Right cardiac atrium (tissue), 5 donors: ENCODE measurements around the gene CRISPLD2. TPM values are rescaled to one million over a fixed set of nuclear protein-coding genes. Genes with fewer than 3 reads are reported as not detected.

Source experiments
- ATAC-seq, 2 donors: fragments of 200-7000 bp; cut with Tn5 transposase; one replicate each; pipeline versions ENCODE4 v1.8.0 to v1.9.1; 2020; ENCODE audit warnings: moderate library complexity in 2 of 2, mild to moderate bottlenecking in 1 of 2
- DNase-seq, 3 donors: peaks; one replicate each; pipeline ENCODE4 v3.0.0-alpha.2; 2020
- H3K27ac ChIP-seq: one replicate; pipeline ENCODE4 v1.5.1; 2013; ENCODE audit warnings: mild to moderate bottlenecking, low read length, control low read depth, moderate library complexity
- H3K27me3 ChIP-seq: one replicate; pipeline ENCODE4 v1.6.1; 2013; ENCODE audit not compliant: control insufficient read depth, insufficient read depth
- H3K4me1 ChIP-seq: one replicate; pipeline ENCODE4 v1.6.1; 2013; ENCODE audit warnings: low read length; ENCODE audit not compliant: control insufficient read depth, insufficient read depth
- H3K4me3 ChIP-seq: one replicate; pipeline ENCODE4 v1.5.1; 2013; ENCODE audit warnings: low read length, control low read depth
- H3K9me3 ChIP-seq: one replicate; pipeline ENCODE4 v1.6.1; 2013; ENCODE audit warnings: low read length; ENCODE audit not compliant: control insufficient read depth
- WGBS: extraction: QIAGEN DNeasy Blood & Tissue Kit; methylation state at CpG from one replicate; pipeline ENCODE4 v1.1.7; 2013; 5-methylcytosine and 5-hydroxymethylcytosine counted together
- intact Hi-C, 4 donors: fragments of 100-400 bp; cut with DNase I; formaldehyde crosslinking; loops; one replicate each; pipeline versions ENCODE4 v1.11.0 to v1.14.0; 2022 to 2023
- polyA plus RNA-seq: library from polyadenylated mRNA; stranded (reverse); fragments of 200-250 nt; gene quantifications from one replicate; pipeline ENCODE4 v1.2.3, GENCODE V29; 2013
- total RNA-seq, 4 donors: library from RNA; stranded (reverse); fragmentation: NEBNext Ultra II Directional; extraction: Animal tissue kit (Norgen Biotek cat#: 25700); gene quantifications; one replicate each; pipeline ENCODE4 v1.2.1, GENCODE V29; 2021
- donor health status: healthy with polysubstance abuse.
- donor health status: DM: no; HTN: yes; CAD: no.
- donor health status: DM: no; HTN: no; CAD: no.
- donor health status: DM: no; HTN: yes; CAD: no; lungs with severe emphysema.
- donor health status: DM: yes; HTN: yes; CAD: no.

CRISPLD2 gene
- total and polyA plus RNA-seq, 5 donors = 12.7 to 69.5 (median 26.3) TPM

DNA sequence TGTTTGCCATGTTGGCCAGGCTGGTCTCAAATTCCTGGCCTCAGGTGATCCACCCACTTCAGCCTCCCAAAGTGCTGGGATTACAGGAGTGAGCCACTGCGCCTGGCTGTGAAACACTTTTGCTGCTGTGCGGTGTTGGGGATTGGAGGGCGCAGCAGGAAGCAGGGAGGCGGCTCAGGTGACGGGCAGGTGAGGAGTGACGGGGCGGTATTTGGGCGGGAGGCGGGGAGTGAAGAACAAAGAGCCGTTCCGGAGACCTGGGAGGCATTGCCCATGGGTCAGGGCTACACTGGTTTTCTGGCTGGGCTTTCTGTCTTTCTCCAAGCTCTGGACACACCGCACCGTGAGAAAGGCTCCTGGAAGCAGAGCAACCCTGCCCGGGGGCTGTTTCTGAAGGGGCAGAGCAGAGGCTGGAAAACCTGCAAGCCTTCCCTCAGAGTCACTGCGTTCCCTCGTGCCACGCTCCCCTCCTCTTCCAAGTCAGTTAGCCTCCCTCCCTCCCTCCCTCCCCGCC lies 22.1 kb downstream of the CRISPLD2 start:
- ATAC-seq (no peak), DNase-seq (peak in 1 of 3 donors; percentile 28)
- Histone ChIP-seq H3K27me3 (no peaks in the 10 kb centered on the region), H3K27ac (no peak overlapping the region), H3K4me3 (no peak overlapping the region), H3K9me3 (no peaks in the 10 kb centered on the region), H3K4me1 (no peaks in the 10 kb centered on the region)
- WGBS = 43% methylated on average over 18 of the region's 18 CpGs
- intact Hi-C loops = no loop called here

DNA sequence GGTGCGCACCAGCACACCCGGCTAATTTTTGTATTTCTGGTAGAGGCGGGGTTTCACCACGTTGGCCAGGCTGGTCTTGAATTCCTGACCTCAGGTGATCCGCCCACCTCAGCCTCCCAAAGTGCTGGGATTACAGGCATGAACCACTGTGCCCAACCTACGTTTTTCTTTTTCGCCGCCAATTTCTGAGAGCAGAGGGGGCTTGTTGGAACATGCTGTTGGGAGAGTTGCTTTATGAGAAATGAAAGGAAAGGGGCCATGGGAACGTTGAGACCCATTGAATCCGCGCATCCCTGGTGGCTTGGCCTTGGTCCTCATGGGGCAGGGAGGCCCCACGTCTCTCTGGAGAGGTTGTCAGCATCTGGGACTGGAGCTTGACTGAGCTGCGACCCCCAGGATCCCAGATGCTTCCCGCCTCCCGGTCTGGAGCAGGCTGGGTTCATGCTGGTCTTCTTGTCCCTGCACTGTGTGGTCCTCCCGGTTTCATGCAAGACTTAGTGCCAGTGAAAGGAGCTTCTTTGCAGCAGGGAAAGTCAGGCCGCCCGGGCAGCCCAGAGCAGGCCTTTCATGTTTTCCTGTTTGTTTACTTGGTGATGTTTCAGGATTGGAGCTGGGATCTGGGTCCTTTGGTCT lies 22.8 kb downstream of the CRISPLD2 start:
- ATAC-seq (no peak), DNase-seq (peak in 1 of 3 donors; percentile 26)
- no peak overlapping the region for H3K27ac ChIP-seq
- WGBS = 72% methylated on average over 18 of the region's 18 CpGs
- no peaks in the 10 kb centered on the region for H3K9me3 ChIP-seq
- H3K27me3 ChIP-seq = no peaks in the 10 kb centered on the region
- H3K4me1 ChIP-seq = no peaks in the 10 kb centered on the region
- H3K4me3 ChIP-seq = no peak overlapping the region
- intact Hi-C loops = no loop called here

DNA sequence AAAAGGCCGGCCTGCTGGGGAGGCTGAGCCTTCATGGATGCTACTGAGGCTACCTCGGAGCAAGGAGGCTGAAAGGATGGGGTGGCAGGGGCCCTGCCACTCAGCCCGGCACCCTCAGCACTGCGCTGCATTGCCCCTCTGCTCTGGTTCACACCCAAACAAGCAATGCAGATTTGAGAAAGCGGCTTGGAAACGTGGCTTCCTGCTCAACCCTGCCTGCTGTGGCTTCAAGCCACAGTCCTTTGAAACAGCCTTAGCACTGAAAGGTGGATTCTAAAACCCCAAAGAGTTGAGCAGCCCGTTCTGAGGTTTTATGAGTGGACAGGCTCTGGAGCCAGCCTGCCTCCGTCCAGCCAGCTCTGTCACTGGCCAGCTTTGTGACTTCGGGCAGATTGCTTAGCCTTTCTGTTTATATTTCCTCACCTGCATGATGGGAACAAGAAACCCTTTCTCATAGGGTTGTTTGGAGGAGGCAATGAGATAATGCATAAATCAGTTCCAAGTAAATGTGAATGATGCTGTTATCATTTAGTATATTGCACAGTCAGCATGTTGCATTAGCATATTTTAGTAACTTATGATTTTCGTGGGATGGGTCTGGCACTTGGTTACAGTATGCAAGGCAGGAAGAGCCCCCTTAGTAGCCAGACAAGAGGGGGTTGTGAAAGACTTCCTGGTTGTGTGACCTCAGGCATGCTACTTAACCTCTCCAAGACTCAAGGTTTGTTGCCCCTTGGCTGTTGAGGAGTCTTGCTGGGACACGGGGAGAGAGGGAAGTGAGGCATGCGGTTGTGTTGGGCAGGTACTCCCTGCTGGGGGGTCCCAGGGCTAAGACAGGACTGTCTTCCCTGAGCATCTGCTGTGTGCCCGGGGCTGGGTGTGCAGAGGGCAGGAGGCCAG lies 23.6 kb downstream of the CRISPLD2 start:
- no peaks in the 10 kb centered on the region for H3K27me3 ChIP-seq
- no peaks in the 10 kb centered on the region for H3K9me3 ChIP-seq
- H3K4me1 ChIP-seq = no peaks in the 10 kb centered on the region
- DNase-seq (no peak), ATAC-seq (no peak)
- no peak overlapping the region for H3K27ac ChIP-seq
- no peak overlapping the region for H3K4me3 ChIP-seq
- intact Hi-C loops = no loop called here
- 67% methylated on average over 13 of the region's 13 CpGs for WGBS

DNA sequence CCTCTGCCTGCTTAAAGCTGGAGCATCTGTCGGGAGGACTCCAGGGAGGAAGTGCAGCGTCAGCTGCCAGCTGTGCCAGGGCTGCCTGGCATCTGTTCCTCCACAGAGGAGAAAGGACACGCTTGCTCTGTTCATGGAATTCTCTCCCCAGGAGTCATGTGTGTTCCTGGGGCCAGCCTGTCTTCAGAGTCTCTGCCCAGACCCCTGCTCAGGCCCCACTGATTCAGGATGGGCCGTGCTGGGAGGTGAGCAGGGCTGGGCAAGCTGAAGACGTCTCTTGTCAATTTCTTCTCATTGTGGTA lies 24.2 kb downstream of the CRISPLD2 start:
- DNase-seq (peak in 2 of 3 donors; percentile 48 to 70), ATAC-seq (peak; percentile 20 to 21)
- no peaks in the 10 kb centered on the region for H3K4me1 ChIP-seq
- intact Hi-C loops = no loop called here
- WGBS = 56% methylated on average over 5 of the region's 5 CpGs
- no peaks in the 10 kb centered on the region for H3K27me3 ChIP-seq
- no peaks in the 10 kb centered on the region for H3K9me3 ChIP-seq
- H3K27ac ChIP-seq = no peak overlapping the region
- no peak overlapping the region for H3K4me3 ChIP-seq

DNA sequence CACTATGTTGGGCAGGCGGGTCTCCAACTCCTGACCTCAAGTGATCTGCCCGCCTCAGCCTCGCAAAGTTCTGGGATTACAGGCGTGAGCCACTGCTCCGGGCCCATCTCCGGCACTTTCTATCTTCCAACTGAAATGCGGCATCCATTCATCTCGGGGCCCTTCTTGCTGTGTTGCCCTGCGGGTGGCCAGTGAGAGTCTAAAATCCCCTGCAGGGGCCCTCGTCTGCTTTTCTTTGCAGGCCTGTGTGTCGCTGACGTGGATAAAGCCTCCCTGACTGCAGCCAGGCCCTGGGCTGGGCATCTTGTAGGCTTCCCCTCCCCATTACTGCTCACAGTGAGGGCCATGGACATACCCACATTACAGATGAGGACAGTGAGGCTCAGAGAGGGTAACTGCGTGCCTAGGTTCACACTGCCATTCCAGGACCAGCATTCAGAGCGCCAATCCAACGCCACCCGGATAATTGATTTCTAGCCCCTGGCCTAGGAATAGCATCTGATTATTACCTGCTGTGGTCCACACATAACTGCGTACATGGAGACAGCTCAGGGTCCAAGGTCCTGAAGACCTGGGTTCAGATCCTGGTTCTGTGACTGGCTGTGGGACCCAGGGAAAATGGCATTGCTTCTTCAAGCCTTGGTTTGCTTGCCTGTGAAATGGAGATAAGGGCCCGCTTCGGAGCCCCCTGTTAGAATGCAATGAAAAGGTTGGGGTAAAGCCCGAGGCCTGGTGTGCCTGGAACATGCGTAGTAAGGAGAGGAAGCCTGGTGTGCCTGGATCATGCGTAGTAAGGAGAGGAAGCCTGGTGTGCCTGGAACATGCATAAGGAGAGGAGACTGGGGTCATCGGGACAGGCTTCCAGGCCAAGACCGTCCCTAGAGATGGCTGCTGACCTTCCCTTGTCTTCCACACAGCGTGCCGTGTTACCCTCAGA lies 25.0 kb downstream of the CRISPLD2 start:
- DNase-seq (peak in 1 of 3 donors; percentile 47), ATAC-seq (peak in 1 of 2 donors; percentile 4)
- Histone ChIP-seq H3K4me1 (no peaks in the 10 kb centered on the region), H3K27ac (no peak overlapping the region), H3K9me3 (no peaks in the 10 kb centered on the region), H3K27me3 (no peaks in the 10 kb centered on the region), H3K4me3 (no peak overlapping the region)
- intact Hi-C loops = no loop called here
- WGBS = 87% methylated on average over 26 of the region's 26 CpGs

DNA sequence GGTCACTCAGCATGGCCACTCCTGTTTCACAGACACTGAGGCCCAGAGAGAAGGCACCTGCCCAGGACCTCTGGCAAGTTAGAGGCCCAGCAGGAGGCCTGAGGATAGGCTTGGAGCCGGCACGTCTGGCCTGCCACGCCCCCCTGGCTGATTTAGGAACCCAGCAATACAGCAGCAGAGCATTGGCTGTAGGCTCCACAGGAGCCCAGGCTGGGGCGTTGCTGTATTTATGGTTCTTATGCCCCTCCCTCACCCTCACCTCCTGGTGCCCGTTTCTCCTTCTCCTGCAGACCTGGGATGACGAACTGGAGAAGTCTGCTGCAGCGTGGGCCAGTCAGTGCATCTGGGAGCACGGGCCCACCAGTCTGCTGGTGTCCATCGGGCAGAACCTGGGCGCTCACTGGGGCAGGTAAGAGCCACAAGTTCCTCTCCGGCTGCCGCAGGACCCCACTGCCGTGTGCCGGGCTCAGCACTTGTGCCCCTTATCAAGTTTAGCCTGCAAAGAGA lies 25.8 kb downstream of the CRISPLD2 start:
- Histone ChIP-seq H3K4me1 (no peaks in the 10 kb centered on the region), H3K27me3 (no peaks in the 10 kb centered on the region), H3K27ac (no peak overlapping the region), H3K4me3 (no peak overlapping the region), H3K9me3 (no peaks in the 10 kb centered on the region)
- intact Hi-C loops = no loop called here
- ATAC-seq = no peak
- 84% methylated on average over 14 of the region's 14 CpGs for WGBS
- peak in 1 of 3 donors; percentile 25 for DNase-seq

DNA sequence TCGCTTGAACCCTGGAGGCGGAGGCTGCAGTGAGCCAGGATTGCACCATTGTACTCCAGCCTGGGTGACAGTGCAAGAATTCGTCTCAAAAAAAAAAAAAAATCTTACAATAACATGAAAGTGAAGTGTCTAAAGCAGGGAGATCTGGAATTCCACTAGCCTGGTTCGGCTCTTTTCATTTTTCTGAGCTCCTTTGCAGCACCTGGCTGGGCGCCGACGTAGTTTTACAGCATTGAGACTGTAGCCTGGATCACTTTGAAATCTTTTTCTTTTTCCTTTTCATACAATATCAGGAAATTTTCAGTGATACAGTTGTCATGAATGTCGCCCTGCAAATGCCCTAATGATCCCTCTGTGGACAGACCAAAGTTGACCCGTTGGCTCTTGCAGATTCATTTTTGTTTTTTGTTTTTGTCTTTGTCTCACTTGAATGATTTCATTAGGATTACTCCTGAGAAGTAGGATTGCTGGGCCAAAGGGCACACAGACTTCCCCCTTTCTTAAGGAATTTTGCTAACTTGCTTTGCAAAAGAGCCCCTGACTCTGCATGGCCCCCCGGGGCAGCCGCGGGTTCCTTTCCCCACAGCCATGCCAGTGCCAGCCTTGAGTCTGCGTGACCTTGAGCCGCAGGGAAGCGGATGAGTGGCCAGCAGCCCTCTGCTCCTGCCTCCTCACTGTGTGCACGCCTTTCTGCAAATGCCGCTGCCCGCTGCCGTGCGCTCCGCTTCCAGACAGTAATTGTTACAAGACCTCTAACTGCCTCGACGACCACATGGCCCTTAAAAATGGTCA lies 28.0 kb downstream of the CRISPLD2 start:
- no peak overlapping the region for H3K27ac ChIP-seq
- intact Hi-C loops = no loop called here
- H3K9me3 ChIP-seq = no peaks in the 10 kb centered on the region
- no peak overlapping the region for H3K4me3 ChIP-seq
- no peaks in the 10 kb centered on the region for H3K4me1 ChIP-seq
- ATAC-seq = no peak
- H3K27me3 ChIP-seq = no peaks in the 10 kb centered on the region
- whole genome bisulfite sequencing = 77% methylated on average over 23 of the region's 23 CpGs
- DNase-seq = peak in 1 of 3 donors; percentile 45

DNA sequence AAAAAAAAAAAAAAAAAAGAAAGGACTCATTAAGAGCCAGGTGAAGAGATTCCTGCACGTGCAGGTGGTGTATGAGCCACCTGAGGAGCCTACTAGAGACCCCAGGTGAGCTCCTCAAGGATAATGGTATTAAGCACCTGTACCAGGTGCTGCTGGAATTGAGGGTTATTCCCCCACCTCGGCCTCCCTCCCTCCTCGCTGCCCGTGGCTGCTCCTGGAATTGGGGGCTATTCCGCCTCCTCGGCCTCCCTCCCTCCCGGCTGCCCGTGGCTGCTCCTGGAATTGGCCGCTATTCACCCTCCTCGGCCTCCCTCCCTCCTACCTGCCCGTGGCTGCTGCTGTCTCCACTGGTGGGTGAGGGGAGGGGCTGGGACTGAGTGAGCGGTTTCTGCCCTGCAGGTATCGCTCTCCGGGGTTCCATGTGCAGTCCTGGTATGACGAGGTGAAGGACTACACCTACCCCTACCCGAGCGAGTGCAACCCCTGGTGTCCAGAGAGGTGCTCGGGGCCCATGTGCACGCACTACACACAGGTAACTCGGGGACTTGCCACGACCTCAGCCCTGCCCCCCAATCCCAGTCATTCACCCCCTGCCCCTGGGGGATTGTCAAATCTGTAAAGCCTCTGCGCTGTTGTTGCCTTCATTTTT lies 29.3 kb downstream of the CRISPLD2 start:
- Histone ChIP-seq H3K4me1 (no peaks in the 10 kb centered on the region), H3K9me3 (no peaks in the 10 kb centered on the region), H3K27me3 (no peaks in the 10 kb centered on the region), H3K4me3 (no peak overlapping the region), H3K27ac (no peak overlapping the region)
- DNase-seq (peak in 1 of 3 donors; percentile 40), ATAC-seq (peak in 1 of 2 donors; percentile 8)
- intact Hi-C loops = no loop called here
- WGBS = 78% methylated on average over 22 of the region's 22 CpGs

DNA sequence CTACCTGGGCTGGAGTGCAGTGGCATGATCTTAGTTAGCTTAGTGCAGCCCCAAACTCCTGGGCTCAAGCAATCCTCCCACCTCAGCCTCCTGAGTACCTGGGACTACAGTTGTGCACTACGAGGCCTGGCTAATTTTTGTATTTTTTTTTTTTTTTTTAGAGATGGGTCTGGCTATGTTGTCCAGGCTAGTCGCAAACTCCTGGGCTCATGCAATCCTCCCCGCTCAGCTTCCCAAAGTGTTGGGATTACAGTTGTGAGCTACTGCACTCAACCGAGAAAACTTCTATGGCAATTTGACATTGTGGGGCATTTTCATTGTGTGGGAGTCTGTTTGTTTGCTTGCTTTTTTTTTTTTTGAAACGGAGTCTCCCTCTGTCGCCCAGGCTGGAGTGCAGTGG lies 30.0 kb downstream of the CRISPLD2 start:
- ATAC-seq (no peak), DNase-seq (peak in 1 of 3 donors; percentile 3)
- no peak overlapping the region for H3K27ac ChIP-seq
- intact Hi-C loops = no loop called here
- H3K4me3 ChIP-seq = no peak overlapping the region
- no peaks in the 10 kb centered on the region for H3K9me3 ChIP-seq
- no peaks in the 10 kb centered on the region for H3K4me1 ChIP-seq
- no peaks in the 10 kb centered on the region for H3K27me3 ChIP-seq
- 94% methylated on average over 6 of the region's 6 CpGs for WGBS

DNA sequence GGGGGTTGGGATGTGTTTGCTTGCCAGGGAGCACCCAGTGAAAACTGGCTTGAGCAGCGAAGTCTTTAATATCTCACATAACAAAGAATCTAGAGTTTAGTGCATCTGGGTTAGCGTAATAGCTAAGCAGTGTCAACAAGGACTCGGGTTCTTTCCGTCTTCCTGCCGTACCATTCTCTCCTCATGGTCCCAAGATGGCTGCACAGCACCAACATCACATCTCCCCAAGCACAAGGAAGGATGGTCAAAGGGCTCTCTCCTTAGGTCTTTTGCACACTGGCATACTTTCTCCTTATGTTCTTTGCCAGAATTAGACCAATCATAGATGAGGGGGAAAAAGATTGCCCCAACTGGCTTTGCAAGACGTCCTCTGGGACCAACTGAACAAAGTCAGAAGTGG lies 30.9 kb downstream of the CRISPLD2 start:
- ATAC-seq = no peak
- Histone ChIP-seq H3K4me1 (no peaks in the 10 kb centered on the region), H3K27me3 (no peaks in the 10 kb centered on the region), H3K9me3 (no peaks in the 10 kb centered on the region), H3K4me3 (no peak overlapping the region), H3K27ac (no peak overlapping the region)
- no peak for DNase-seq
- intact Hi-C loops = no loop called here
- 94% methylated on average over 6 of the region's 6 CpGs for WGBS
